ENCODE measurements around the gene MCCD1. TPM values are rescaled to one million over a fixed set of nuclear protein-coding genes. Genes with fewer than 3 reads are reported as not detected.

The MCCD1 gene
- total and polyA plus RNA-seq, 2 of the 13 experiments (the other 11 are each of a cell fraction or from before 2014, with no cell fraction given): 0.15 TPM; not detected in 1

GRCh38 chr6:31543639-31544038, 14.9 kb downstream of the MCCD1 start (continued):
- TF ChIP-seq NR2F1 (CRISPR knock-in tag; IDR thresholded peaks at IDR 0.05): 0 out of 4 replicates have a peak, but pooled peaks of 1 of the 2 experiments have one; percentile 24
- TF ChIP-seq NFKBIZ (CRISPR knock-in tag; IDR thresholded peaks at IDR 0.05): 0 out of 2 replicates have a peak, but pooled peaks have one; percentile 40
- no peak for TF ChIP-seq ZBTB21 (CRISPR knock-in tag; IDR thresholded peaks at IDR 0.05)
- peak; percentile 20; the same call in 1 of the 2 replicates for TF ChIP-seq ARID4A (CRISPR knock-in tag; IDR thresholded peaks at IDR 0.05; ENCODE audit: borderline replicate concordance)
- TF ChIP-seq AKAP8 (CRISPR knock-in tag; IDR thresholded peaks at IDR 0.05): no peak
- TF ChIP-seq RARA (CRISPR knock-in tag; IDR thresholded peaks at IDR 0.05): peak; percentile 48
- peak; percentile 97 for TF ChIP-seq ZNF121 (CRISPR knock-in tag; IDR thresholded peaks at IDR 0.05)
- peak in 1 of 2 experiments; percentile 21; a peak in 1 of 4 replicates for TF ChIP-seq POLR2A (IDR thresholded peaks at IDR 0.05; ENCODE audit: insufficient read depth in 1 of 2, low read depth in 2 of 2, low read length in 2 of 2)
- TF ChIP-seq ZNF770 (CRISPR knock-in tag; IDR thresholded peaks at IDR 0.05): peak; percentile 95
- 0 out of 2 replicates have a peak, but pooled peaks have one; percentile 32 for TF ChIP-seq GATAD2A (CRISPR knock-in tag; IDR thresholded peaks at IDR 0.05)
- no peak; the same call in 1 of the 2 replicates for TF ChIP-seq SP5 (CRISPR knock-in tag; IDR thresholded peaks at IDR 0.05; ENCODE audit: borderline replicate concordance, low read depth)
- no peak for TF ChIP-seq GMEB2 (CRISPR knock-in tag; IDR thresholded peaks at IDR 0.05; ENCODE audit: low read depth)
- no peak for TF ChIP-seq NFE2L2 (IDR thresholded peaks at IDR 0.05; ENCODE audit: low read length)
- TF ChIP-seq HNF4G (IDR thresholded peaks at IDR 0.05; ENCODE audit: borderline replicate concordance, low read depth, low read length): peak; percentile 52; the same call in 1 of the 2 replicates
- TF ChIP-seq HNF4G (CRISPR knock-in tag; IDR thresholded peaks at IDR 0.05; ENCODE audit: borderline replicate concordance, low read depth): no peak
- TF ChIP-seq ZNF414 (CRISPR knock-in tag; IDR thresholded peaks at IDR 0.05): no peak
- TF ChIP-seq ARID5B (CRISPR knock-in tag; IDR thresholded peaks at IDR 0.05): peak; percentile 26; the same call in 1 of the 2 replicates
- TF ChIP-seq ZNF335 (CRISPR knock-in tag; IDR thresholded peaks at IDR 0.05): peak; percentile 69; the same call in 1 of the 2 replicates
- TF ChIP-seq ZNF331 (CRISPR knock-in tag; IDR thresholded peaks at IDR 0.05): peak; percentile 54; the same call in 1 of the 2 replicates

All from HepG2 (cell line).